ENCODE data around the gene GARNL3. TPM values are rescaled to one million over a fixed set of nuclear protein-coding genes. Genes with fewer than 3 reads are reported as not detected.

Gene GARNL3, protein sequence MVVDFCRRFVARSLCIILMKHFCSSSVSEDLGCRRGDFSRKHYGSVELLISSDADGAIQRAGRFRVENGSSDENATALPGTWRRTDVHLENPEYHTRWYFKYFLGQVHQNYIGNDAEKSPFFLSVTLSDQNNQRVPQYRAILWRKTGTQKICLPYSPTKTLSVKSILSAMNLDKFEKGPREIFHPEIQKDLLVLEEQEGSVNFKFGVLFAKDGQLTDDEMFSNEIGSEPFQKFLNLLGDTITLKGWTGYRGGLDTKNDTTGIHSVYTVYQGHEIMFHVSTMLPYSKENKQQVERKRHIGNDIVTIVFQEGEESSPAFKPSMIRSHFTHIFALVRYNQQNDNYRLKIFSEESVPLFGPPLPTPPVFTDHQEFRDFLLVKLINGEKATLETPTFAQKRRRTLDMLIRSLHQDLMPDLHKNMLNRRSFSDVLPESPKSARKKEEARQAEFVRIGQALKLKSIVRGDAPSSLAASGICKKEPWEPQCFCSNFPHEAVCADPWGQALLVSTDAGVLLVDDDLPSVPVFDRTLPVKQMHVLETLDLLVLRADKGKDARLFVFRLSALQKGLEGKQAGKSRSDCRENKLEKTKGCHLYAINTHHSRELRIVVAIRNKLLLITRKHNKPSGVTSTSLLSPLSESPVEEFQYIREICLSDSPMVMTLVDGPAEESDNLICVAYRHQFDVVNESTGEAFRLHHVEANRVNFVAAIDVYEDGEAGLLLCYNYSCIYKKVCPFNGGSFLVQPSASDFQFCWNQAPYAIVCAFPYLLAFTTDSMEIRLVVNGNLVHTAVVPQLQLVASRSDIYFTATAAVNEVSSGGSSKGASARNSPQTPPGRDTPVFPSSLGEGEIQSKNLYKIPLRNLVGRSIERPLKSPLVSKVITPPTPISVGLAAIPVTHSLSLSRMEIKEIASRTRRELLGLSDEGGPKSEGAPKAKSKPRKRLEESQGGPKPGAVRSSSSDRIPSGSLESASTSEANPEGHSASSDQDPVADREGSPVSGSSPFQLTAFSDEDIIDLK
- 7.4 TPM for total RNA-seq

GRCh38 chr9:127264462-127265219 lies at the start of gene GARNL3:
Gene GARNL3, plus strand, starts transcription at chr9:127264774. Its CDS starts 104 bp downstream, at chr9:127264878.
- DNase-seq (ENCODE audit: low spot score) (no peak), ATAC-seq (no peak)

DNA sequence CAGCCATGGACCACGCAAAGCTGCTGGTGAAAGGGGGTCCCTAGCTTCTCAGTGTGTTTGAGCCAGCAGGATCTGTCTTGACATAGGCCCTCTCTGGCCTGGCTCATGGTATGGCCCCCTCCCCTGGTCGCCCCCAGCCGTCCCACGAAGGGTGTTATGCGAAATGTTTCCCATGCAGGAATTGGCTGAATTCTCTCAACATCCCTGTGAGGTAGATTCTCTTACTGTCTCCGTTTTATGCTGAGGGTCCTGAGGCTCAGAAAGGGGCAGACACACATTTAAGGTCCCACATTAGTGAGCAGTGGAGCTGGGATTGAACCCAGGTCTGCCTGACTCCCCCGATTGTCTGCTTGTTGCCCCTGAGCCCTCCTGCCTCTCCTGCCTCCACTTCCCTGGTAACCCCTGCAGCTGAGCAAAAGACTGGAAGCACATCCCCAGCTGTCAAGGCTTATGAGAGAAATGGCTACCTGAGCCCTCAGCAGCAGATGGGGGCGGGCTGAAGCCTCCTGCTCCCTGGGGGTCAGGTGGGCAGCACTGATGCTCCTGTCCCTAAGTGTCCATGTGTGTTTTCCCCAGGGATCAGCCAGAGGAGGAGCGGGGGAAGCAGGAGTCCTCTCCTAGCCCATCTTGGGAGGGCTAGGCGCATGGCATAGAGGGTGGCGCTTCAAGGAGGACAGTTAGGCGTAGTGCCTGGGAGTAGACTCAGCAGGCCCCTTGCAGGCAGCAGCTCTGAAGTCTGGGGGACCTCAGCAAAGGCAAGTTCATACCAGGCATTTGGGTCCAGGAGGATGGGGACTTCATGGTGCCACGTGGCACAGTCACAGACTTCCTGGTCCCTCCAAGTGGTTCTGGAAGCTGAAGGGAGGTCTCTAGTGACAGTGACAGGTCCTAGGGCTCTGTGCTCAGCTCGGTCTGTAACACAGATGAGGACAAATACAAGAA lies 49.0 kb upstream of the GARNL3 start:
- ATAC-seq: no peak
- DNase-seq (ENCODE audit: low spot score): no peak

- ATAC-seq: no peak
Observed at GRCh38 chr9:127216210-127216887, 48.2 kb upstream of the GARNL3 start.

GRCh38 chr9:127216888-127217217 lies 47.7 kb upstream of the GARNL3 start:
- DNase-seq (ENCODE audit: low spot score): no peak
- ATAC-seq: no peak

More at GRCh38 chr9:127216210-127216887, 48.2 kb upstream of the GARNL3 start:
- DNase-seq (ENCODE audit: low spot score): no peak

GRCh38 chr9:127218818-127219217 lies 45.8 kb upstream of the GARNL3 start:
- no peak for ATAC-seq
- no peak for DNase-seq (ENCODE audit: low spot score)

DNA sequence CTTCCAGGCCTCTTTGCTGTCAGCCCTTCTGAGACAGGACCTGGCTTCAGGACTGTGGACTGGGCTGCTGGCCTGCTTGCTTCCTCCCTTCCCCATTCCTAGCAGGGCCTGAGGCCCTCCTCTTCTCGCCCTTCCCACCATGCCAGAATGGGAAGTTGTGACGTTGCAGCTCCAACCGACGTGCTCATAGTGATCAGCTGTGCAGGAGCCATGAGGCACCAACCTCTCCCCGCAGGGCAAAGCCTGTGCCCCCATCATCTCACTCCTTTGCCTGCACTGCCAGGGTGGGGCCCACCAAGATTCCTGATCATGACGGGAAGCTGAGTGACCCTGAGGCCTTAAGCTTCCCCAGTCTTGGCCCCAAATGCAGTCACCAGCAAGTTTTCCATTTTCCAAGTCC lies 45.1 kb upstream of the GARNL3 start:
- ATAC-seq: no peak
- DNase-seq (ENCODE audit: low spot score): no peak

DNA sequence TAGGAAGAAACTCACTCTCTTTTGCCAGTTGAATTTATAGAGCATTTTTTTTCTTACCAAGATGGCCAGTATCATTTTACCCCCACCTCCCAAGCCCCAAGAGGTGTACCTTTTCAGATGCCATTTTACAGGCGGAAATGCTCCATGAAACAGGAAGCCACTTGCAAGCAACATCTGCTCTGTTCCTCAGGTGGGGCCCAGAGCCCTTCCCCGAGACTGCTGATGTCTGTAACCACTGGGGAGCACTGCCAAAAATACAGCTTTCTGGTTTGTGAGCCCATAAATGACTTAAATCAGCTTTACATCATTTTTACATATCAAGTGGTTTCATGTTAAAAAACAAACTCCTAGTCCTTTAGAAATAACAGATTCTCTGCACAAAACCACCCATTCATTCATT lies 42.9 kb upstream of the GARNL3 start:
- DNase-seq (ENCODE audit: low spot score): no peak
- ATAC-seq: no peak

DNA sequence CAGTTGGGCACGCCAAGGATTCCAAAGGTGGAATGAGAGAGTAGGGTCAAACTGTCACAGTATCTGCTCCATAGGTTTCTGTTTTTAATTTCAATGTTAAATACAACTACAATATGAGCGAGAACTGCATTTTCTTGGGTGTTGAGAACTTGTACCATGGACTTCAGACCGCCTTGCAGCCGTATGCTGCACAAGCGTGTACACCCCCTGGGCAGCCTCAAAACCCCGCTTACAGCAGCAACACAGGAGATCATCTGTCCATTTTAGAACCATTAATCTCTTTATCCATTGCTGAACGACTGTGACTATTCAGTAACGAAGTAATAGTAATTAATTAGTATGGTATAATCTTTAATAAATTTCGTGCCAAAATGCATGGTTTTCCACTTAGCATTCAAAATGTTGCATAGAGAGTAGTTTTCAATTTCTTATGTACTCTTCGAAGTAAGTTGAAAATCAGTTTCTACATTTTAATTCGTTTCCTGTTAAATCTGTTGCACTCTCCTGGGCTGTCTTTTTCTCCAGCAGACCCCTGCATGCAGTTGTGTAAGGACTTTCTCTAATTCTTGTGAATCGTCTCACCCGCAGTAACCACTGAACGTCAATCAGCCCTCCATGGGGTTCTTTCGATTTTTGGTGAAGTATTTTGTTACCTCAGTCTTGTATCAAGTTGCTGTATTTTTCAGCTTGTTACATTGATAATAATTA lies 42.0 kb upstream of the GARNL3 start:
- DNase-seq (ENCODE audit: low spot score) (no peak), ATAC-seq (no peak)

DNA sequence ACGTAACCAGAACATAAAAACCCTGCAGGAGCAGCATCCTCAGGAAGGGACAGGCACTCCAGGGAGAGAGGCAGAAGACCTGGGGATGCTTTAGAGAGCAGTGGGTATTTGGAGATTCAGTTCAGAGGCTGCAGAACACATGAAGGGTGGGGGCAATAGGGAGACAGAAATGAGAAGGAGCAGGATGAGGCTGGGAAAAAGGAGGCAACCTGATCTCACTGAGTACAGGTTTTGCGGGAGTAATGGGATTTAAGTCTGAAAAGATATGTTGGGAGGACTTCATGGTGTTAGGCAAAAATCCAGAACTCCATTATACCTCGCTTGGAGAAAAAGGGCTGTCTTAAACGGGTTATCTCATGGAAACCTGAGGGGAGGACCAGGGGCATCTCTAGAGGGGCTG lies 41.3 kb upstream of the GARNL3 start:
- ATAC-seq (no peak), DNase-seq (ENCODE audit: low spot score) (no peak)

GRCh38 chr9:127223810-127224177 lies 40.8 kb upstream of the GARNL3 start:
- DNase-seq (ENCODE audit: low spot score) (no peak), ATAC-seq (no peak)

GRCh38 chr9:127224178-127224882 lies 40.2 kb upstream of the GARNL3 start:
- peak; percentile 80 for ATAC-seq
- DNase-seq (ENCODE audit: low spot score): peak; percentile 93

DNA sequence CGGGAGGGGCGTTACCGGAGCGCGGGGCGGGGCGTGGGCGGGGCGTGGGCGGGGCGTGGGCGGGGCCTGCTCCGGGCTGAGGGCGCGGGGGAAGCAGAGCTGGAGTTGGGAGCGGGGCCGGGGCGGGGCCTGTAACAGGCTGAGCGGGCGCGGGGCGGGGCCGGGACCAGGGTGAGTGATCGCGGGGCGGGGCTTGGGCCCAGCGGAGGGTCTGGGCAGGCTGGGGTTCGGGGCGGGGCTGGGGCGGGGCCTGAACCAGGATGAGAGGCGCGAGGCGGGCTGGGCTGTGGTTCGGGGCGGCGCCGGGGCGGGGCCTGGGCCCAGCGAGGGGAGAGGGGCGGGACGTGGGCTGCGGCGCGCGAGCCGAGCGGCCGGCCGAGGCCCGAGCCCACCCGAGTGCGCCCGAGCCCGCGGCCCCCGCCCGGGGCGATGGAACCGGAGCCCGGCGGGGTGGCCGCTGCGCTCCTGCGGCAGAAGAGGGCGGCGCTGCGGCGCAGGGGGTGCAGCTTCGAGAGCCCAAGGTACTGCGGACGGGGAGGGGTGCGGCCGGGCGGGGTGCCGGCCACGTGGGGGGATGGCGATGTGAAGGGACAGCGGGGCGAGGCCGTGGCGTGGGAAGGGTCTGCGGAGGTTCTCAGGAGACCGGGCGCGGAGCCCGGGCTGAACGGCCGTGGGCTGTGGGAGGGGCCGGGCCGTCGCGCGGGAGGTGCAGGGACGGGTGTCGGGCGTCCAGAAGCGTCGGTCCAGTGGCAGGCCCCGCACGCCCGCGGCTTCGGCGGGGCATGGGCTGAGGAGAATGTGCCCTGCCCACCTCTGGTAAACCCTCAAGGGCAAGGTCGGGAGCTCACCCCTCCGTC lies 39.5 kb upstream of the GARNL3 start:
- ATAC-seq (peak; percentile 88), DNase-seq (ENCODE audit: low spot score) (peak; percentile 95)

DNA sequence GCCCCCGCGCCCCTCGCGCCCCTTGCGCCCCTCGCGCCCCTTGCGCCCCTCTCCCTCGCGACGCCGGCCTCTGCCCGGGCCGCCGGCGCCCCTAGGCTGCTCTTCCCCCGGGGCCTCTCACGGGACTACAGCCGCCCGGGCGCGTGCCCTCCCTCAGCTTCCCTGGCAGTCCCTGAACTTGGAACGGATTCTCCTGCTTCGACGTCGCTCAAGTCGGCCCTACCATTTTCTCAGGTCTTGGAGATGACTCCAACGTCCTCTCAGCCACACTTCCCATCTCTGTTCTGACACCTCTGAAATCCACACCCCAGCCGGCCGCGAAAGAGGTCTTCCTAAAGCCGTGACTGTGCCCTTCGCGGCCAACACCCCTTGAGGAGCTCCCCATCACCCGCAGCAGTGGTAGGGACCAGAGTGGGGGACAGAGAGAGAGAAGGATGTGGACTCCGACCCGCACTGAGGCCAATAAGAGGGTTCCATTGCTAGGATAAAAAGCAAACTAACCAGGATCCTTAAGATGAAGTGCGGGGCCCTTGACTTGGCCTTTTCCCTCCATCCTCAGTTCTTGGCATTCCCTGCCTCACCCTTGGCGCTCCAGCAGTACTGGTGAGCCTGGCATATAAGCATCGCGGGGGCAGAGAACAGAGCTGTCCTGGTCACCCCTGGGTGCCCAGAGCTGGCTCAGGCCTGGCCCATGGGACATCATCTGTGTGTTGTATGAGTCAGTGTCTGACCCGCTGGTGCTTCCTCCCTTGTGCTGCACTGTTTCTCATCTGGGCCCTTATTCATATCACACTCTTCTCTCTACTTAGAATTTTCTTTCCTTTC lies 38.6 kb upstream of the GARNL3 start:
- ATAC-seq: no peak

GRCh38 chr9:127229691-127230417 lies 34.7 kb upstream of the GARNL3 start:
- ATAC-seq (no peak), DNase-seq (ENCODE audit: low spot score) (no peak)

More for the DNA sequence above, 38.6 kb upstream of the GARNL3 start:
- DNase-seq (ENCODE audit: low spot score): no peak

DNA sequence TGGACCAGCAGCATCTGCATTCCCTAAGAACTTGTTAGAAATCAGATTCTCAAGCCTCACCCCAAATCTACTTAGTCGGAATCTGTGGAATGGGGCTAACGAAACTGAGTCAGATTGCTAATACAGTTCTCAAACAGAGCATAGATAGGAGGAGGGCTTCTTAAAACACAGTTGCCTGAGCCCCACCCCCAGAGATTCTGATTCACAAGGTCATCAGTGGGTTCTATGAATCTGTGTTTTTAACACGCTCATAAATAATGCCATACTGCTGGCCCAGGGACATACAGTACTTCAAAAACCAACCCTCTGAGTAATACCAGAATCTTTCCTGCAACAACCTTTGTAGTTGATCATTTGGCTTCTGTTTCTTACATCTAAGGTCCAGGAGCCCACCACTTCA lies 32.9 kb upstream of the GARNL3 start:
- no peak for ATAC-seq

More for the DNA sequence above, 32.9 kb upstream of the GARNL3 start:
- no peak for DNase-seq (ENCODE audit: low spot score)

Data from left lobe of liver (tissue), 2 donors.